Stimulated activated CD4-positive, alpha-beta T cell treated with anti-CD3 and anti-CD28 coated beads, TNF-alpha, amount 100 ng/mL, for 1 hour (primary cell): ENCODE results near the gene CBLC.

Source experiments
- DNase-seq, 3 donors: peaks; one replicate each; pipeline ENCODE4 v3.0.0-alpha.2; 2020; ENCODE audit warnings: low read depth in 3 of 3, low spot score in 1 of 3

CBLC gene, protein sequence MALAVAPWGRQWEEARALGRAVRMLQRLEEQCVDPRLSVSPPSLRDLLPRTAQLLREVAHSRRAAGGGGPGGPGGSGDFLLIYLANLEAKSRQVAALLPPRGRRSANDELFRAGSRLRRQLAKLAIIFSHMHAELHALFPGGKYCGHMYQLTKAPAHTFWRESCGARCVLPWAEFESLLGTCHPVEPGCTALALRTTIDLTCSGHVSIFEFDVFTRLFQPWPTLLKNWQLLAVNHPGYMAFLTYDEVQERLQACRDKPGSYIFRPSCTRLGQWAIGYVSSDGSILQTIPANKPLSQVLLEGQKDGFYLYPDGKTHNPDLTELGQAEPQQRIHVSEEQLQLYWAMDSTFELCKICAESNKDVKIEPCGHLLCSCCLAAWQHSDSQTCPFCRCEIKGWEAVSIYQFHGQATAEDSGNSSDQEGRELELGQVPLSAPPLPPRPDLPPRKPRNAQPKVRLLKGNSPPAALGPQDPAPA

DNA sequence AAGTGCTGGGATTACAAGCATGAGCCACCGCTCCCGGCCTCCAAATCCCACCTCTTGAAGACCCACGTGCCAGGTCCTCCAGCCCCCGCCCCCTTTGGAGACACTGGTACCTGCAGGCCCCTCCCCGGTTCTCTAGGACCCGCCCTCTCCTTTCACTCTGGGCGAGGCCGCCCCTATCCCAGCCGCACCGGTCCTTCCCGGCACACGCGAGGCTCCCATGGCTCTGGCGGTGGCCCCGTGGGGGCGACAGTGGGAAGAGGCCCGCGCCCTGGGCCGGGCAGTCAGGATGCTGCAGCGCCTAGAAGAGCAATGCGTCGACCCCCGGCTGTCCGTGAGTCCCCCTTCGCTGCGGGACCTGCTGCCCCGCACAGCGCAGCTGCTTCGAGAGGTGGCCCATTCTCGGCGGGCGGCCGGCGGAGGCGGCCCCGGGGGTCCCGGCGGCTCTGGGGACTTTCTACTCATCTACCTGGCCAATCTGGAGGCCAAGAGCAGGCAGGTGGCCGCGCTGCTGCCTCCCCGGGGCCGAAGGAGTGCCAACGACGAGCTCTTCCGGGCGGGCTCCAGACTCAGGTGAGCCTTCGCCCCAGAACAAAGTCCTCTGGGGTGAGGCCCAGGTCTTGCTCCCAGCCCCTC, at the start of gene CBLC:
Gene CBLC (plus strand): TSS at position 176 of the 633 bp plus-strand sequence. CDS start 42 bp downstream, at position 218.
- no peak for DNase-seq

DNA sequence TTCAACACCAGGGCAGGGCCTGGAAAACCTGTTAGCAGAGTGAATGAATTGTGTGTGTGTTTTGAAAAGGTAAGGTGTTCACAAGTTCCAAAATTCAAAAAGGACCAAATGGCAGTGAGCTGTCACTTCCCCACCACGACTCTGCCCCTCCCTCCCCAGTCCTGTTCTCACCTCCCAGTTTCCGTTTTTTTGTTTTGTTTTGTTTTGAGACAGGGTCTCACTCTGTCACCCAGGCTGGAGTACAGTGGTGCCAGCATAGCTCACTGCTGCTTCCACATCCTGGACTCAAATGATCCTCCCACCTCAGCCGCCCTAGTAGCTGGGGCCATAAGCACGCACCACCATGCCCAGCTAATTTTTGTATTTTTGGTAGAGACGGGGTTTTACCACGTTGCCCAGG, 49.5 kb upstream of the CBLC start:
- DNase-seq = no peak

DNA sequence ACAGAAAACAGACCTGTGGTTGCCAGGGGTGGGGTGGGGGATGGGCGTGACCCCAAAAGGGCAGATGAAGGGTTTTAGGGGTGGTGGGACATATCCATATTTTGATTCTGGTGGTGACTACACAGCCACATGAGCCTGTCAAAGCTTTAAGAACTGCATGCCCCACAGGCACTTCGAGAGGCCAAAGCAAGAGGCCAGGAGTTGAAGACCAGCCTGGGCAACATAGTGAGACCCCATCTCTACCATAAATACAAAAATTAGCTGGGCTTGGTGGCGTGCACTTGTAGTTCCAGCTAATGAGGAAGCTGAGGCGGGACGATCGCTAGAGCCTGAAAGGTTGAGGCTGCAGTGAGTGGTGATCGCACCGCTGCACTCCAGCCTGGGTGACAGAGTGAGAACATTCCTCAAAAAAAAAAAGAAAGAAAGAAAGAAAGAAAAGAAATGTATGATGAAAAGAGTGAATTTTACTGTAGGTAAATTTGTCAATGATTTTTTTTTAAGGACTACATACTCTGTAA, 48.1 kb upstream of the CBLC start:
- DNase-seq = no peak

DNA sequence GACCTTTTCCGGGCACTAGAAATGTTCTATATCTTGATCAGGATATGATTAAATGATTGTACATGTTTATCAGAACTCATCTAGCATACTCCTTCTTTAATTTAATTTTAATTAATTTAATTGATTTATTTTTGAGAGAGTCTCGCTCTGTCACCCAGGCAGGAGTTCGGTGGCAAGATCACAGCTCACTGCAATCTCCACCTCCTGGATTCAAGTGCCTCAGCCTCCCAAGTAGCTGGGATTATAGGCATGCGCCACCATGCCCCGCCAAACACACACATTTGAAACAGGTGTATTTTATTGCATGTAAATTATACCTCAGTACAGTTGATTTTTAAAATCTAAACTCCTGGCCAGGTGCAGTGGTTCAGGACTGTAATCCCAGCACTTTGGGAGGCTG, 46.6 kb upstream of the CBLC start:
- no peak for DNase-seq

DNA sequence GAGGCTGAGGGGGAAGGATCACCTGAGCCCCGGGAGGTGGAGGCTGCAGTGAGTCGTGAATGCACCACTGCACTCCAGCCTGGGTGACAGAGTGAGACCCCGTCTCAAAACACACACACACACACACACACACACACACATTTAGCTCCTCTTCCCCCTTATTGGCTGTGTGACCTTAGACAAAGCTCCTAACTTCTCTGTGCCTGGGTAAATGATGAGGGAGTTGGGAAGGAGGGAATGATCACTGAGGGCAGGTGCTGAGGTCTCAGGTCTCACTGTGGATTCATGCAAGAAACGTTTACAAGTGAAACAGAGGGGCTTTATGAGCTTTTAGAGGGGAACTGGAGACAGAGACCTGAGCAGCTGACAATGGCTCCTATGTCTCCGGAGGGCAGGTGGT, 46.1 kb upstream of the CBLC start:
- no peak for DNase-seq

DNA sequence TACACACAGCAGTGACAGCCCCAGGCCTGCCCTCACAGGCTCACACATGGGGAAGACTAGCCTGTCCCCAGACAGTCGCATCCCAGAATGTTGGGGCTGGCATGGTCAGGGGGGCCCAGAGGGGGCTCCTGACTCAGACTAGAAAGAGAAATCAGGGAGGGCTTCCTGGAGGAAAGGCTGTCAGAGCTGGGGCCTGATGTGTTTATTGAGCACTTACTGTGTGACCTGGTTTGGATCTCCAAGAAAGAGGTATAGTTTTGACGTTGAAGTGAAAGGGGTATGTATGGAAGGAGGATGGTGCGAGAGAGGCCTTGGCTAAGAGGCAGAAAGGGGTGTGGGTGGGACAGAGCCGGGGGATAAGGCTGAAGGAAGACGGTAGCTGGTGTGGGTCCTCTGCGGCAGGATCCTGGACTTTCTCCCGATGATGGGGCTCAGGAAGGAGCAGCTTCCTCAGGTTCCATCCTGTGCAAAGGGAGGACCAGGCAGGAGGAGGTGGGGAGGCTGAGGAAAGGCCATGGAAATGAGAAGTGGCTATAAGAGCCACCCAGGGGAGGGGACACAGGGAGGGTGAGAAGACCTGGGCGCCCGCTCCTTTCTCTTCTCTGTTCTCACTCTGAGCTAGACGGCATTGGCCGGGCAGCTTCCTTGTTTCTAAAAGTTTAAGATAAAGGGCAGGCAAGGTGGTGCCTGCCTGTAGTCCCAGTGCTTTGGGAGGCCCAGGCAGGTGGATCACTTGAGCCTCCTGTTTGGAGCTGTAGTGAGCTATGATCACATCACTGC, 45.3 kb upstream of the CBLC start:
- DNase-seq = no peak

DNA sequence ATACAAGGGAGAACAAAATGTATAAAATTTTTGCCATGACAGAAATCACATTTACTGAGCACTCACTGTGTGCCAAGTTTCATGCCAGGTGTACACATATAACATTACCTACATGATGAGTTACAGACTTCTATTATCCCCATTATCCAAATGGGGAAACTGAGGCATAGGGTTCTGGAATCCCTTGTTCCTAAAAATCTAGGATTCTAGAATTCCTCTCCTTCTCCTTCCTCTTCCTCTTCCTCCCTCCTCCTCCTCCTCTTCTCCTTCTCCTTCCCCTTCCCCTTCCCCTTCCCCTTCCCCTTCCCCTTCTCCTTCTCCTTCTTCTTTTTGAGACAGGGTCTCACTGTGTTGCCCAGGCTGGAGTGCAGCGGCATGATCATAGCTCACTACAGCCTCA, 43.3 kb upstream of the CBLC start:
- DNase-seq = no peak

DNA sequence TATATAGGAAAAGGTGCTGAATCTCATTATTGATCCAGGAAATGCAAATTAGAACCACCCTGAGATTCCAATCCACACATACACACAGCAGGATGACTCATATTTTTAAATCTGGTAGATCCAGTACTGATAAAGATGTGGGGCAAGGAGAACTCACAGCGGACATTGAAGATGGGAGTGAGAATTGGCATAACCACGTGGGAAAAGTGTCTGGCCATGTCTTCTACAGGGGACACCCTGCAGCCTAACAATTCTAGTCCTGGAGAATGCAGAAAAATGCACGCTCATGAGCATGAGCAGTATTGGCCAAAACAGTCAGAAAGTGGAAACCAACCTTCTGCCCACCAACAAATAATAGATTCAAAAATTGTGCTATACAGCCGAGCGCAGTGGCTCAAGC, 42.7 kb upstream of the CBLC start:
- DNase-seq = no peak

DNA sequence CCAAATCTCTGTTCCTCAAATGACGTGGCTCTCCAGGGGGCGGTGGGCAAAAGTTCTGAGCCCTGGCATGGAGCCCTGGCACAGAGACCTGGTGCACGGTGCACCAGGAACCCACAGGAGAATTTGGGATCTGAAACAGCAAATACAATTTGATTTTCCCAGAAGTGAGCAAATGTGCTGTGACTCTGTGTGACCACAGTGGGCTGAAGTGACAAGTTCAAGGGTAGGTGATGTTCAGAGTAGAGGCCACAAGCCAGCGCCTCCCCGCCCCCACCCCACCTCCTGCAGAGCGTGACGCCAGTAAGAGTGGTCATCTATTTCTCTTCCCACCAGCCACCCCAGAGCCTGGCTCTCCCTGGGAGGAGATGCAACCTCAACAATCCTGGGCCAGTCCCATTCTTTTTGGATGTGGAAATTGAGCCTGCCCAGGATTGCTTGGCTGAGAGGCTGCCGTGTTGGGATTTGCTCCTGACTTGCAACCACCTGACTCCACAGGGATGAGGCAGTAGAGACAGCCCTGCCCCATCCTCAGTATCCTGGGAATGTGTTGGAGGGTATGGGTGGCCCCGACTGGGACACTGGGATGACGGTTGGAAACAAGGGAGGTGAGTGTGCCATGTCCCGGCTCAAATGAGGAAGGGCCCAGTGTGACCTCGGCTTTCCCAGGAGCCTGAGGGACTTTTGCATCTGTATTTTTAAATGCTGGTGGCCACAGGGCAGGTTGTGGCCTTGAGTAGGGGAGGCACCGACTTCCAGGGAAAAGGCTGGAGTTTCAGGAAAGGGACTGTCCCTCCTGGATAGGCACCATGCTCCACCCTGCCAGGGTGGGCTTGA, 40.2 kb upstream of the CBLC start:
- no peak for DNase-seq

DNA sequence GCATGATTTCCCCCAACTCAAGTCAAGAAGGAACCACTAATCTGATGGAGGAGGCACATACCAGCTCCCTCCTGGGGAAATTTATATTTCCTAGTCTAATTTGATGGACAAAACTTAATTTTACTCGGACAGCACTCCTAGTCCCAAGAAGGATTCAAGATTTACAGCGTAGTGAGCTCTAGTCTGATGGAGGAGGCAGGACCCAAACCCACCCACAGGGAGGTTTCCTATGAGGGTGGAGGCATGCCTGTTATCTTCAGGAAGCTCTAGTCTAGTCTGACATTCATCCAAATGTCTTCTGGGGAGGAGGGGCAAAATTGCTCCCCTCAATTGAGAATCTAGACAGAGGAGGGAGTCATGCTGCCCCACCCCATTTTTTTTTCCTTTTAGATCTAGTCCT, 39.6 kb upstream of the CBLC start:
- no peak for DNase-seq

DNA sequence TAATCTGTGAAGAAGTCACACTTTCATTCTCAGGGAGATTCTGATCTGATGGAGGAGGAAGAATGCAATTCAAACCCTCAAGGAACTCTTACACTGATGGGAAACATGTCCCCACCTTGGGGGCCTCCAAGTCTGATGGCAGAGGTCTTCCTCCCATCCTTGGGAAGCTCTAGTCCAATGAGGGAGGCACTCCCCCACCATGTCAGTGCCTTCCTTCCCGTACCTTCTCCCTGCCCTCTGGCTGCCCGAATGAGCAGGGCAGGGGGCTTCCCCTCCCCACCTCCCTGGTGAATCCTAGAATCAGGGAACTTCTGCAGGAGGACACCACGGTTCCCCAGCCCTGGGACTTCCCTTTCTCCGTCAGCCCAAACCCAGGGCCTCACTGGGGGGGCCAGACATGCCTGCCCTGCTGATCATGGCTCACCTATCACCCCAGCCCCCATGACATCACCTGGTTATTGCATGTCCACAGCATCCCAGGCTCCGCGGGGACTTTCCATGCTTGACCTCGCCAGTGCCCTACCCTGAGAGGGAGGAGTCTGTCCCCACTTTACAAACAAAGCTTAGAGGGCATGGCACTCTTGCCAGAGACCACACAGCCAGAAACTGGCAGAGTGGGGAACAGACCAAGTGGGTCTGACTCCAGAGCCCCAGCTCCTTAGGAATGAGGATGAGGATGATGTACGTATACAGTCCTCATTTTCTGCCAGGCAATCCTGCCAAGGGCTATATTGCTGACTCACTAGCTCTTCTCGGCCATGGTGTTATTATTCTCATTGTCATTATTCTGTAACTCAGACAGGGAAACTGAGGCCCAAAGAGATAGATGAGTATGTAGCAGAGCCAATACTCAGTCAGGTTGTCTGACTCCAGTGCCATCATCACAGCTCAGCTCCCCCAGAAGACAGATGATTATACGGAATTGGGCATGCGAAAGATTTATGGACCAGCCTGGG, 38.8 kb upstream of the CBLC start:
- no peak for DNase-seq

DNA sequence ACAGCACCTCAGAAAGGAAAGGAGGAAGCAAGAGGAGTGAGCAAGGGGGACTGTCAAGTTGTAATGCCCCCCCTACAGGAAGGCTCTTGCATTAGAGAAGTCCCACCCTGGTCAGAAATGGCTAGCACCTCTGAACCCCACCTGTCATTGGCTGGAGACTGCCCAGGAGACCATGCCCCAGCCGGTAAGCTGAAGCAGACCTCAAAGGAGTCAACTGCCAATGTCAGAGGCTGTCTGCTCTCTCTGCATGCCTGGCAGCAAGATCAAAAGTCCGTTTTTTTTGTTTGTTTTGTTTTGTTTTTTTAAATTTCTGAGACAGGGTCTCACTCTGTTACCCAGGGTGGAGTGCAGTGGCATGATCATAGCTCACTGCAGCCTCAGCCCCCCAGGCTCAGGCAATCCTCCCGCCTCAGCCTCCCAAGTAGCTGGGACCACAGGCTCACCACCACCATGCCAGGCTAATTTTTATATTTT, 37.3 kb upstream of the CBLC start:
- no peak for DNase-seq

DNA sequence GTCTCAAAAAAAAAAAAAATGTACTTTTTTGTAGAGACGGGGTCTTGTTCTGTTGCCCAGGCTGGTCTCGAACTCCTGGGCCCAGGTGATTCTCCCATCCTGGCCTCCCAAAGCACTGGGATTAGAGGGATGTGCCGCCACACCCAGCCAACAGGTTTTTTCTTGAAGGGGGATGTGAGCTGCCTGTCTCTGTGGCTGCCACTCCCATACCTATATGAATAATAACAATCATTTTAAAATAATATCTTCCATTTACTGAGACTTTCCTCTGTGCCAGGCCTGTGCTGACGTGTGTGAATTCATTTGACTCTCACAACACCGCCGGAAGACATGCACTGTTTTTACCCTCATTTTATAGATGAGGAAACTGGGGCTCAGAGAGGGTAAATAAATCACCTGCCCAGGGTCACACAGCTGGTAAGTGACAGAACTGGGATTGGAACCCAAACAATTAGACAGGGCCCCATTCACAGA, 36.4 kb upstream of the CBLC start:
- DNase-seq = no peak

DNA sequence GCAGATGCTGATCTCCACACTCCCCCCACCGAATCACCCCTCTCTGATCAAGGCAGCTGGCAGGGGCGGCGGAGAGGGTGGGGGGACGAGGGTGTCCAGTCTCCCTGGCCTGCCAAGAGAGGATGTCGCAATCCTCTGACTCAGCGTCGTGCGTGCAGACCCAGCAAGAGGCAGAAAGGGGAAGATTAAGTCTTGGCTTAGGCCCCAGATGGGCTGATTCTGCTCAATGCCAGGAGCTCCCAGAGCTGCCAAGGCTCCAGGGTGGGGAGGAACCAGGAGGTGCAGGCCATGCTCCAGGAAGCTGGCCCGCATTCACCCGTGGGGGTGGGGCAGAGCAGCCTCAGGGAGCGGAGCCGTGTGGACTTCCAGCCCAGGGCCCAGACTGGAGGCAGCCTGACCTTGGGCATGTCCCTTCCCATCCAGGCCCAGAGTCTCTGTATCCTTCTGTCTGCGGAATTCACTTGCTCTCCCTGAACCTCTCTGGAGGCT, 35.8 kb upstream of the CBLC start:
- DNase-seq = no peak

DNA sequence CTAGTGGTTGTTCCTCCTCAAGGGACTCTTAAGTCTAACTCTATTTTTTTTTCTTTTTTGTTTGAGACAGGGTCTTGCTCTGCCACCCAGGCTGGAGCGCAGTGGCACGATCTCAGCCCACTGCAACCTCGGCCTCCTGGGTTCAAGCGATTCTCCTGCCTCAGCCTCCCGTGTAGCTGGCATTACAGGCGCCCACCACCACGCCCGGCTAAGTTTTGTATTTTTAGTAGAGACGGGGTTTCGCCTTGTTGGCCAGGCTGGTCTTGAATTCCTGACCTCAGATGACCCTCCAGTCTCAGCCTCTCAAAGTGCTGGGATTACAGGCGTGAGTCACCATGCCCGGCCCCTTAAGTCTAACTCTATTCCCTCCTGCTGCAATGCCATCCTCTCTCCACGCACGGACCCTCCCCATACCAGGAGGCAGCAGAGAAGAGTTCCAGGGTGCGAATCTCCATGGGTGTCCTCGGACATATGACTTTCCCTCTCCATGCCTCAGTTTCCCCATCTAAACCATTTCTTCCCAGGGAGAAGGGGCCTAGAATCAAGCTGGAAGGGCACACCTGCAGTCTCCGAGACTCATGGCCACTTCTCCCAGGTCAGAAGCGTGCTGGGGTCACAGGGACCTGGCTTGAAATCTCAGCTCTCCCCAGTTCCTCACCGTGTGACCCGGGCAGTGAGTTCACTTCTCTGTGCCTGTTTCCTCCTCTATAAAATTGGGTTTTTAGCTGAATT, 35.2 kb upstream of the CBLC start:
- no peak for DNase-seq

DNA sequence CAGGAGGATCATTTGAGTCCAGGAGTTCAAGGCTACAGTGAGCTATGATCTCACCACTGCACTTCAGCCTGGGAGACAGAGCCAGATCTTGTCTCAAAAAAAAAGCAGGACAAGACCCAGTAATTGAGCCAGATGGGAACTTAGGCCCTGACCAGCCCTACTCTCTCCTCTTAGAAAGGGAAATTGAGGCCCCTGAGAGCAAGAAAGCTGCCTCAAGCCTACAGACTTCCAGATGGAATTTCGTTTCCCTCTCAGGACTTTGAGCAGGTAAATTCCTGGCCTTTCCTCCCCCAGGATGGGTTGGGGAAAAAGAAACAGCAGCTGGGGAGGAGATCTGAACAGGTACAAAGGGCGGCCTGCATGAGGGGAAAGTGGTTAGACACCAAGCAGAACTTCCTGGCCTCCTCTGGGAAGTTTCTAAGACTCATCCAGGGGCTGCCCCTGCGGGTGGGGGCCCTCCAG, 32.8 kb upstream of the CBLC start:
- no peak for DNase-seq

DNA sequence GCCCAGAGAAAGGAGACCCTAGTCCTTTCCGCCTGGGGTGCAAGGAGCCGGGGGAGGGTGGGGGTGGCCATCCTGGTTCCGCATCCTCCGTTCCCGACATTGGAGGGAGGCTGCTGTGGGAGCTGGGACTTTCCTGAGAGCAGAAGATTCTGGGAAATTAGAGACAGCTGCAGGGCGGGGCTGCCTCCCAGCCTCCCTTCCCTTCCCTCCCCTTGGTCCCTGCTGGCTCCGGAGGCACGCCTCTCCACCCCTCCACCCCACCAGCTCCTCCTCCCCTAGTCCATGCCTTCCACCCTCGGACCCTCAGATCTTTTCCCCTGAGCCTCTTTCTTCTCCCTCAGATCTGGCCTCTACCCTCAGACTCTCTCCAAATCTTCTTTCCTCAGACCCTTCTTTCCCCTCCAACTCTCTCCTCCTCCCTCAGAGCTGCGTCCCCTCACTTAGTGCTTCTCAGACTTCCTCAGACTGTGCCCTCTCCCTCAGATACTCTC, 32.3 kb upstream of the CBLC start:
- no peak for DNase-seq

DNA sequence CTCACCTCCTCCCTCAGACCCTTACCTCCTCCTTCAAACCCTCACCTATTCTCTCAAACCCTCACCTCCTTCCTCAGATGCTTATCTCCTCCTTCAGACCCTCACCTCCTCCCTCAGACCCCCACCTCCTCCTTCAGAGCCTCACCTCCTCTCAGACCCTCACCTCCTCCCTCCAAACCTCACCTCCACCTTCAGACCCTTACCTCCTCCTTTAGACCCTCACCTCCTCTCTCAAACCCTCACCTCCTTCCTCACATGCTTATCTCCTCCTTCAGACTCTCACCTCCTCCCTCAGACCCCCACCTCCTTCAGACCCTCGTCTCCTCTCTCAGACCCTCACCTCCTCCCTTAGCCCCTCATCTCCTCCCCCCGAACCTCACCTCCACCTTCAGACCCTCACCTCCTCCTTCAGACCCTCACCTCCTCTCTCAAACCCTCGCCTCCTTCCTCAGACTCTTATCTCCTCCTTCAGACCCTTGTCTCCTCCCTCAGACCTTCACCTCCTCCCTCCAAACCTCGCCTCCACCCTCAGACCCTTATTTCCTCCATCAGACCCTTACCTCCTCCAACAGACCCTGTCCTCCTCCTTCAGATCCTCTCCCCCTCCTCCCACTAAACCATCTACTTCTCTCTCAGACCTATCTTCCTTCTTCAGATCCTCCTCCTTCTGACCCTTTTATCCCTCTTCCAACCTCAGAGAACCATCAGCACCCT, 31.6 kb upstream of the CBLC start:
- no peak for DNase-seq
